GM21526 (cell line): Measurements from ENCODE around the gene CD86.

Source experiments
- ATAC-seq: cut with Tn5 transposase; IDR thresholded peaks from one replicate; pipeline ENCODE4 v1.9.1; 2021; ENCODE audit warnings: moderate library complexity; ENCODE audit not compliant: unreplicated experiment, low FRiP score

The CD86 gene

DNA sequence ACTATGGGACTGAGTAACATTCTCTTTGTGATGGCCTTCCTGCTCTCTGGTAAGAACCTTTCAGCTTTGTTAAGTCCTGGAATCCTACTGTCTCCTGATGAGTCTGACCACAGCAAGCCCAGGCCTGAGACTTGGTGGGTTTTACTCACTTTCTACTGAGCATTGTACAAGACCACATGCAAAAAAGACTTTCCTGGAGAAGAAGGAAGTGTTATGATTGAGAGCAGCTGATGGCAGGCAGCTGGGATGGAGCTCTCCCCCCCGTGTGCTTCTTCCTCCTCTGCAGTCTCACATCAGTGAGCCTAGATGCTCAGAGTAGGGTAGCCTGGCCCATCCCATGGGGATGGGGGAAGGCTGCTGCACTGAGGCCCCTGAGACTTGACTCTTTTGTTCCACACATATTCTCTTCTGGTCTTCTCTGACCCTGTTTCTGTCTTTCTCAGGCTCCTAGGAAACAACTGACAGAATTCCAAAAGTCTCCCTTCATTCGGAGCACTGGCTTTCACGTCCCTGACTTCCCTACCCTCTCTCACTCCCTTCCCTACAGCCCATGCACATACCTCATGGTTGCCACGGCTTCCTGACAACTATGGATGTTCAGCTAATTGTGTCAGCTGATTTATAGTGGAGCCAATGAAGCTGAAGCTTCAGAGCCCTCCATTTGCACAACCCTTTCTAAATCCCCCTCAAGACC is 36.6 kb downstream of the CD86 start:
- peak; percentile 42 for ATAC-seq

DNA sequence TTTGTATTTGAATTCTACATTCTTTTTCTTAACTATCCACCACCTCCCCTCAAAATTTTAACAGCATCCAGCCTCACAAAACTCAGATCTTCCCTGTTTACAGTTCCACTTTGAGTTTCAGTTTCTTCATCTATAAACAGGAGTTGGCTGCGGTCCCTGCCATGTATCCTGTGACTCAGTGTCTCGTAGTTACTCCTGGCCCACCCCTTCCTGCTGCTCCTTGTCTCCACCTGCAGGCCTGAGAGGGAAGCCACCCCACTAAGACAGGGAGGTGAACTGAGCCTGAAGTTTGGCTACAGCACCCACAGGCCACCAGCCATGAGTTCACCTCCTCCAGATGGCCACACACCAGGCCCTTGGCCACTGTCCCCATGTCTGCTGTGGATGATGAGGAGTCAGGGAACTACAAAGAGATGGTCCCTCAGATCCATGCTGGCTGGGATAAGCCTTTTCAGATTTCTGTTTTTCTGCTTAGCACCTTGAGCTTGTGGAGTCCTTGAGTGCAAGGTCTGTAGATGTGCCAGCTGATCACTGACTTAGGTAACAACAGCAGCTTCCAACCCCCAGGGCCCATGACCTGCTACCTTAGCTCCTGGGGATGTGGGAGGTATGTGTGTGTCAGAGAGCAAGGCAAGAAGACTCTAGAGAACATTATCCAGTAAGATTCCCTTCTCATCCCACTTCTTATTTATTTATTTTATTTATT is 37.5 kb downstream of the CD86 start:
- no peak for ATAC-seq

DNA sequence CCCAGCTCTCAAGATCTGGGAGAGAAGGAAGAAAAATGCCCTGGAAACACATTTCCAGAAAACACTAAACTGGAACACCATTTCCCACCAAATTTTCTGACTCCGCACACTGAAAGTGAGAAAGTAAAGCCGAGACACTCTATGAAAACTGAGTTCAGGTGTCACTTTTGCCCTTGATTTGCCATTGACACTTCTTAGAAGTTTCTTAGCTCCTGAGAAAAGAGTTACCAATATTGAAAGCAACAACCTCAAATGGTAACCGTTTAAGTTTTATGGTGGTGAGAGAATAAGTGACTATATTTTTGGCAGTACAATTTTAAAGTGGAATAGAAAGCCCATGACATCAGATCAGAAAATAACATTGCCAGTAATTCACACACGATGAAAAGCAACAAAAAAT is 39.0 kb downstream of the CD86 start:
- ATAC-seq = peak; percentile 36

DNA sequence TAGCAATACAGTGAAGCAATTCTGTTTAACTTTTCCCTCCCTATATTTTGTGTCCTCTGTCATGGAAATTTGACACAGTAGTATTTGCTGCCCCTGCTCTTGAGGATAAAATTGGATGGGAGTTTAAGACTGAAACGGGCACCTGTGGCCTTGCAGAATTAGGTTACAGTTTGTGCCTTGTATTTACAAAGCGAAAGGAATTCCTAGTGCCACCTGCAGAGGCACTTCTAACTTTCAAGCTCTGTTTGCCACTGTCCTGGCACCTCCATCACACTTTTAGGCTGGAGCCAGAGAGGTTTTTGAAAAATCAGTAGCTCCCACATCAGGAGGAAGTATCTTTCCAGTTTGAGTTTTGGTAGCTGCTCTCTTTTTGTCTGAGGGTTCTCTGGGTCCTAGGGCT is 39.5 kb downstream of the CD86 start:
- no peak for ATAC-seq

DNA sequence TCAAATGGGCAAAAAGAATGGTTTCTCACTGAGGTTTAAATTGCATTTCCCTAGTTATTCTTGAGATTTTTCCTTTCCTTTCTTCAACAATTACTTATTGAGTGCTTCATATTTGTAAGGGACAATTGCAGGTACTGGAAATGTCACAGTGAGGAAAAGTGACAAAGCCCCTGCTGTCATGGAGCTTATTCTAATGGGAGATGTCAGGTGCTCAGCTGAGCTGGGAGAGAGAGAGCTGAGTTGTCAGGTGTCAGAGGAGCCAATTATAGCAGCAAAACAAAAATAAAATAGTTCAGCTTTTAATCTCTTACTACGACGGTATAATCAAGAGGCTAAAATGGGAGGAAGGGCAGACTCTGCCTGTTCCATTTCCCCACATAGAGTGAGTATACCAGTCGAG is 42.0 kb downstream of the CD86 start:
- no peak for ATAC-seq

DNA sequence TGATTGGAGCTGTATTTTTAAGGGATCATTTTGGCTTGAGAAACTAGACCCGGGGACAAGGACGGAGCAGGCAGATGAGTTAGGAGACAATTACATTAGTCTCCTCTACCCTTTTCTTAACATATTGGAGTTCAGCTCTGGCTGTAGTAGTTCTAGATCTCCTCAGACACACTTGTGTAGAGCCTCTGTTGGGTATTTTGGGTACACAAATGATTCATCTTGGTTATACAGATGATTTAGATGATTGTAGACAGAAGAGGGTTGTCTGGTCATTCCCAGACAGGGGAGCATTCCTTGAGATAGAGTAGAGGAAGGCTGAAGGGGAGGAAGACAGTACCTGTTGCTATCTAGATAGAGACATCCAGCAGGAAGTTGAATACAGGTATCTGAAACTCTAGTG is 43.4 kb downstream of the CD86 start:
- no peak for ATAC-seq

DNA sequence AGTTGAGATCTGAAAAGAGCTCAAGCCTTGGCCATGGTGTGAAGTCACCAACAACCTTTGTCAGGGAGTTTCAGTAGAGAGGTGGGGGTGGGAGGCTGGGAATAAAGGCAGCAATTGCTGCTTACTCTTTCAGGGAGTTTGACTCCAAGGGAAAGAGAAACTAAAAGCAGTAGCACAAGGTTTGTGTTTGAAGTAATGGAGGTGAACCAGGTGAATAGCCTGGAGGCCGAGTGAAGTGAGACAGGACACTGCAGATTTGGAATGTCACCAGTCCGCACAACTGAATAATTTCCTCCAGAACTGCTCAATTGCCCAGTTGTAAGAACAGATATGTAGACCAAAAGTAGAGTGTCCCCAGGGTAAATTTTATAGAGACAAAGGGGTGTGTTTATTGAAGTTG is 44.1 kb downstream of the CD86 start:
- no peak for ATAC-seq

DNA sequence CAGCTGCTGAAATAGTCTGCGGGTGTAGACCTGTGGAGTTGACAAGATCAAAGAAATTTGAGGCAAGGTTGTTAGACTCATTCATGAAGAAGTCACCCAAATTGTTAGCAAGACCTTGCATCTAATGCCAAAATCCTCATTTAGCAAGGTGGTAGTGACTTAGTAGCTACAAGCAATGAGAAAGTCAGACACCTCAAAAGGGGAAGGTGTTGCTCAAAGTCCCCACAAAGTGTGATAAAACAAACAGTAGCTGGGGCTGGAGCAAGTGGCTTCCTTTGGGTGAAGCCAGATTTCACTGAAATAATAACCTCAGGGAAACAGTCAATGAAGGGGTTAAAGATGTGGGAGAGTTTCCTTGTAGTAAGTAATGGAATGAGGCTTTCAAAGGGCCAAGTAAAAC is 44.9 kb downstream of the CD86 start:
- ATAC-seq = no peak

DNA sequence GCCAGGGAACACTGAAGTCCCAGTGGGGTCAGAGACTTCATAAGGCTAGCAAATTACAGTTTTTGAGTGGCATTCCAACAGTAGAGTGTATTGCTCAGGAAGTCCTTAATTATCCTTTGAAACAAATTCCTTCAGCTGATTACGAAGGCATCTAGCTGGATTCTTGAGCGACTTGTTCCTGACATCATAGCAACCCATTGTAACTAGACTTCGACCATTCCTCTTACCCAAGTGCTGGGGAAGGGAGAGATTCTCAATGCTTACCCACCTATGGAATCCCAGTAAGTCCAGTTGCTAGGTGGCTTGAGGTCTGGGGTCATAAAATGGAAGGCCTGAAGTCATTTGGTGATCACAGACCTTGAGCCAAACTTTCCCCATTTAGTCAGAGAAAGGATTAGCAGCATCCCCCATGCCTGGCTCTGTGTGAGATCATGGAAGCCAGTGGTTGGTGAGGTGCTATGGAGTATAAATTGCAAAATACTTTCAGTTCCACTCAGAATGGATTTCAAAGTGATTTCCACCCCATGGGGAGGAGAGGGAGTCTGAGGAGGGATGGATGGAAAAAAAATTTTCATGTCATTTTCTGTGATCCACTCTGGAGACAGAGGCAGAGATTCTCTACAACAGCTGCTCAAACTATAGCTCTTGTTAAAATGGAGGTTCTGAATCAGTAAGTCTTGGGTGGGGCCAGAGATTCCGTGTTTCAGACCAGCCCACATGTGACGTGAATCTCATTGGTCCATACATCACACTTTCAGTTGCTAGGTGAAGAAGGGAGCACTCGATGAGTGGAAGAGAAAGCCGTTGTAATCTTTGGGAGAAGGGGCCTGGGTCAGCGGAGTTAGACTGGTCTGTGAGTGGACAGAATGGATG is 45.7 kb downstream of the CD86 start:
- peak; percentile 58 for ATAC-seq

DNA sequence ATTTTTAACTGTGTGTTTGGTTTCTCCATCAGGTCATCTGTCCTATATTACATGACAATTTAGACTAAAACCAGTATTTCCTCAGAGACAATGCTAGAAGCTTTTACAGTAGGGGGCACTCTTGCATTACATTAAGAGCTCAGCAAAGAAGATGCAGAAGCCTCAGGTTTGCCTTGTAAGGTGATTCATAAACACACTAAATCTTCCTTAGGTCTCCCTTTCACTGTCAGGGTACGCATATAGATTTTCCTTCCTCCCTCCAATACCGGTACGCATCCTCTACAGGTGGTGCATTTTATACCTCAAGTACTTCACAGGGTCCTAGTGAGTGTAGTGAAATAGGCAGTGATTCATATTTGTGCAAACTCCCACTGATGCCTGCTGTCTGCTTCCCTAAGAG is 46.5 kb downstream of the CD86 start:
- ATAC-seq = peak; percentile 45

DNA sequence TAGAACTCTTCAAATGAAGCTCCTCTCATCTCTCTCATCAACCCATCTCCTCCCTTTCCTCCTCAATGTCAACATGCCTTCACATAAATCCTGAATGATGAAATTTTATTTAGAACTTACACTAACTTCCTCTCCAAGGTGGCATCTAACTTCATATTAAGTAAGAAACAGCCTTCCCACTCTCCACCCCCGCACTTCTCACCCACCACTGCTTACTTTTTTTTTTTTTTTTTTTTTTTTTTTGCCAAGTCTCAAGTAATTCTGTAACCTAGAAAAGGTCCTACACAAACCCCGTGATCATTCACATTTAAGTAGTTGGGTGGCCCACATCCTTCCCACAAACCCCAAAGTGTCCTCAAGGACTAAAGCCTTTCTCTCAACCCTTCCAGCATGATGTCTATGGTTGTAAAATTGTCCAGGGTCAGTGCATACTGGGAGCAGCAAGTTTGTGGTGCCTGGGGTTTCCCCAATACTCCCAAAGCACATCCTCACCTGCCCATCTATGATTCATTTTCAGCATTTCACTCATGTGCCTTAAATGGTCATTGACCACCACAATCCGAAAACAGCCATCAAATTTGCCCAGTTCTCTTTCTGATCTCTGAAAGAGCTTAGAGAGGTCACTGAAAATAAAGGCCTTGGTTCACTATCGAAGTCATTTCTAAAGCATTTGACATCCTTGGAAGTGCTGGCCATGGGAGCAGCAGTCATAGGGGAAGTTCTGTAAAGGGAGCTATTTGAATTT is 47.2 kb downstream of the CD86 start:
- peak; percentile 19 for ATAC-seq

DNA sequence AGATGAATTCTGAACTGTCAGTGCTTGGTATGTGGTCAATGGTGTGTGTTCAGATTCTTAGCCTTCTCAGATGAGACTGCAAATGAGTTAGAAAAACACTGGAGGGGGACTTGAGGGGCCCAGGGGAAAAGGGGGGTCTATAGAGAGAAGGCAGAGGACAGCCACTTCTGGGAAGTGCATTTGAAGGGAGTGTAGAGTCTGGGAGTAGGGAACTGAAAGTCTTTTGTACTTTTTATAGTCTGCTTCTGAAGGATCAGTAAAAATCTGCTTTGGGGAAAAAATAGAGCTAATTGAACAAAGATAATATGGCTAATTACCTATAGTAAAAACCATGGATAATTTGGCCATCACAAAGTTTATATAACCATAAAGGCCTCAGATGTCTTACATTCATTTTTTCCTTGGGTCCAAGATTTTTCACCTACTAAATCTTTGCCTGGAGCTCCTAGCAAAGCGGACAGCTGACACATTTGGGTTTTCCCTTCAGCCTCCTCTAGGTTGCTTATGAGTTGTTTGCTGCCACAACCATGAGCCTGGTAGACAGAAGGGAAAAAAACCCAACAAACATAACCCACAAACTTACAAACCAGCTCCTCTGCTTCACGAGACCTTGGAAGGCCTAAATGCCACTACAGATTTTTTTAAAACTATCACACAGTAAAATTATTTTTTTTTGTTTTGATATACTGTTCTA is 48.8 kb downstream of the CD86 start:
- ATAC-seq = no peak

DNA sequence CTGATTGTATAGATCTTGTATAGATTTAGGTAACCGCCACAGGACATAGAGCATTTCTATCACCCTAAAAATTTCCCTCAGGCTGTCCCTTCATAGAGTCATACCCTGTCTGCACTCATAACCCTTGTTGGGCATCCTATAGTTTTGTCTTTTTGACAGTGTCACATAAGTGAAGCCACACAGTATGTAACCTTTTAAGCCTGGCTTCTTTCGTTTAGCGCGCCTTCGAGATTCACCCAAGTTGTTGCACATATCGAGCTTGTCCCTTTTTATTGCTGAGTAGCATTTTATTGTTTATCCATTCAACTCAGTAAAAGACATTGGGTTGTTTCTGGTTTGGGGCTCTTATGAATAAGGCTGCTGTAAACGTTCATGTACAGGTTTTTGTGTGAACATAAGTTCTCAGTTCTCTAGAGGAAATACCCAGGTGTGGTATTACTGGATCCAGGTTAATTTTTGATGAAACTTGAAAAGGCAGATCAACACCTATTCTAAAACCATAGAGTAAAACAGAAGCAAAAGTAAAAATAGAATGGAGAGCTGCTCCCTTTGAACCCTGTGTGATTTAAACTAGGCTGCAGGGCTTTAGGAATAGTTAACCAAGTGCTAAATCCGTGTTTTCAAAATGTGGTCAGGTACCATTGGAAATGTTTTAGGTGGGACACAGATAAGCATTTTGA is 49.5 kb downstream of the CD86 start:
- no peak for ATAC-seq

DNA sequence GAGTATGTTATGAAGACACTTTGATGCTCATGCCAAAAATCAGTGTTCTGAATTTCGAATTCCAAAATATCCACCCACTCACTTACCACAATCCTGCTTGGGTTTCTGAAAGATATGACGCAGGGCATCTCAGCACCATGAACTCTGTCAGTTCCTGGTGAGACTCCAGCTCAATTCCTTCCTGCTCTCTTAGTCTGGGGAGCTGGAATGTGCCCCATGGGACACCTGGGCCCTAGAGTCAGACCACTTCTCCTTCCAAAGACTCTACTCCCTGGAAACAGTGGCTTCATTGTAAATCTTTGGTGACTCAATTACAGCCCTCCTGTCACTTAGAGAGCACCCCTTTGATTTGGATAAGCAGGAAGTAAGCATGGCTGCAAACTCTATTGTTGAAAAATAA is 50.5 kb downstream of the CD86 start:
- no peak for ATAC-seq

DNA sequence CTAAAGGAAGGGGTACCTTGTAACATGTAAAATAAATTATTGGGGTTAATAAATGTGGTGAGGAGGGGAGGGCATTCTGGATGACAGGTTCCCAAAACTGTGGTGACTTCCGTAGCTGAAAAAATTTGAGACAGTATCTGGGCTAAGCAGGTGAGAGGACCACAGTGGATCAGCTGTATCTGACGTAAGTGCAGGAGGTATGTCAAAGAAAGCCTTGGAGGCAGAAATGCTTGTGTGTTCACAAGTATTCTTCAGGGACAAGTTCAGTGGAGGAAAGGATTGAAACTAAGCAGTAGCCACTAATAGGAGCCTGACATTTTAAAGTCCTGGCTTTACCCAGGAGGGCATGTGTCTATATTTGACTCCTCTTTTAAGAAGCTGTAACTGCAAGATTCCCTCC is 52.0 kb downstream of the CD86 start:
- ATAC-seq = no peak

DNA sequence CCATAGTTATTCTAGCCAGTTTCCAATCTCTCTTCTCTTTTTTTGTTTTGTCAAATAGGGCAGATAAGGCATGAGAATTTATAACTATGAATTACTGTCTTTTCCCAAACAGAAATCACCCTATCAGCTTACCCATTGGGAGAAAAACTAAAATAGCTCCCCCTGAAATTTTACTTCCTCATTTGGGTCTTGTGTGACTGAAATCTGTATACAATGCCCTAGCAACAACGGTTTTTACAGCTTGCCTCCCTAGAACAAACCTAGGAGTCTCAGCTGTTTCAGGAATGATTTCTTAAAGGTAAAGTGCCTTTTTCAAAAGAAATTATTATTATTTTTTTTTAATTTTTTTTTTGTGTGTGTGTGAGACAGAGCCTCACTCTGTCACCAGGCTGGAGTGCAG is 56.8 kb downstream of the CD86 start:
- ATAC-seq = no peak

DNA sequence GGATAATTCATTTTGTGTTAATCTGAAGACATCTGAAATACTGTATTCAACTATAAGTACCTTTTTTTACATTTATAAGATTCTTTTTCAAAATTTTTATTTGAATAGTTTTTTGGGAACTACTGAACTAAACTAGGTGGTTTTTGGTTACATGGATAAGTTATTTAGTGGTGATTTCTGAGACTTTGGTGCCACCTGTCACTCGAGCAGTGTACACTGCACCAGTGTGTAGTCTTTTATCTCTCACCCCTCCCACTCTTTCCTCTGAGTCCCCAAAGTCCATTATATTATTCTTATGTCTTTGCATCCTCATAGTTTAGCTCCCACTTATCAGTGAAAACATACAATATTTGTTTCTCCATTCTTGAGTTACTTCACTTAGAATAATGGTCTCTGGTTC is 57.6 kb downstream of the CD86 start:
- no peak for ATAC-seq

DNA sequence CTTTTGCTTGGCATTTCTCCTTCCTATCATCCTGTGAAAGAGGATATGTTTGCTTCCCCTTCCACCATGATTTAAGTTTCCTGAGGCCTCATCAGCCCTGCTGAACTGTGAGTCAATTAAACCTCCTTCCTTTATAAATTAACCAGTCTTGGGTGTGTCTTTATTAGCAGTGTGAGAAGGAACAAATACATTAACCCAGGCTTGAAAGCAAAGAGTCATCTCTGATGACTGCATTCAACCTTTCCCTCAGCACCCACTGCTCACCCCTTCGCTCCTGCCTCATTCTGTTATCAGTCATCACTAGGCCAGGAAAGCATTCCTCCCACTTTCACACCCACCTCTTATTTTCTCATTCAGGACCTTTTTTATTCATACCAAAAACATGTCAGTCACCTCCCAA is 68.7 kb downstream of the CD86 start:
- no peak for ATAC-seq

DNA sequence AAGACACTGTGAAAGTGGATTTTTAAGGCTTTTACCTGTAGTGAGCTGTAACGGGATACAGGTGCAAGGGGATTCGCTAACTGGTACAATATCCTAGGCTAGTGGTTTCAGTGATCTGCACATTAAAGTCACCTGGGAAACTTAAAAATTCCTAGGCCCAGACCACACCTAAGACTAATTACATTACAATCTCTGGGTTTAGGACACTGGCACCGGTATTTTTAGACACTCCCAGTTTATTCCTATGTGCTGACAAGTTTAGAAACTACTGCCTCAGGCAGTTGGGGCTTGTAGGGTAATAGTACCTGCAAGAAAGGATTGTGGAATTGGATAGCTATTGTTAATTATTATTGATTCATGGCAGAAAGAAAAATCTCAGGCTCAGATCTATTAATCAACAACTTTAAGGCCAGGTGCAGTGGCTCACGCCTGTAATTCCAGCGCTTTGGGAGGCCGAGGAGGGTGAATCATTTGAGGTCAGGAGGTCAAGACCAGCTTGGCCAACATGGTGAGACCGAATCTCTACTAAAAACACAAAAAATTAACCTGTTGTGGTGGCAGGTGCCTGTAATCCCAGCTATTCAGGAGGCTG is 77.9 kb downstream of the CD86 start:
- ATAC-seq = no peak
